Activated CD4-positive, alpha-beta memory T cell treated with anti-CD3 and anti-CD28 coated beads, Interleukin-2, amount 10 ng/mL, durations not matched to agents 7 days and 5 days (primary cell): Measurements from ENCODE around the gene SESN3. TPM values are rescaled to one million over a fixed set of nuclear protein-coding genes. Genes with fewer than 3 reads are reported as not detected.
"Not testable (repeated sequence)": the region's sequence is repeated elsewhere in the genome, so short reads cannot be mapped to it uniquely, and the experiment has no call there.

ENCODE experiments used
- CTCF ChIA-PET: fragments of 350-600 bp; sonication (Branson Sonifier 250); formaldehyde crosslinking; loops from one replicate; lab custom pipeline; 2021; ENCODE audit warnings: antibody characterized with exemption, inconsistent platforms; lab: Charles Lee
- POLR2A ChIA-PET: fragments of 350-600 bp; sonication (Branson Sonifier 250); formaldehyde crosslinking; loops from one replicate; lab custom pipeline; 2021; ENCODE audit warnings: antibody characterized with exemption; lab: Charles Lee
- DNase-seq: peaks from one replicate; pipeline ENCODE4 v3.0.0-alpha.2; 2020
- H3K27ac Mint-ChIP-seq: one replicate; pipeline ENCODE4 v1.8.0; 2021; ENCODE audit warnings: mild to moderate bottlenecking, mixed read lengths
- H3K27me3 Mint-ChIP-seq: one replicate; pipeline ENCODE4 v1.8.0; 2021; ENCODE audit warnings: mixed read lengths
- H3K36me3 Mint-ChIP-seq: one replicate; pipeline ENCODE4 v1.8.0; 2021; ENCODE audit warnings: low read depth, mixed read lengths
- H3K4me1 Mint-ChIP-seq: one replicate; pipeline ENCODE4 v1.8.0; 2021; ENCODE audit warnings: mixed read lengths
- H3K4me3 Mint-ChIP-seq: one replicate; pipeline ENCODE4 v1.8.0; 2021; ENCODE audit warnings: mild to moderate bottlenecking, mixed read lengths
- H3K9me3 Mint-ChIP-seq: one replicate; pipeline ENCODE4 v1.8.0; 2021; ENCODE audit warnings: mixed read lengths
- total RNA-seq, 2 experiments: library from RNA; stranded (reverse); gene quantifications; one replicate each; pipeline ENCODE4 v1.2.3, GENCODE V29; 2021

SESN3 gene
- total RNA-seq, 2 experiments from 2014 or later, result 23.2 to 24.6 TPM

DNA sequence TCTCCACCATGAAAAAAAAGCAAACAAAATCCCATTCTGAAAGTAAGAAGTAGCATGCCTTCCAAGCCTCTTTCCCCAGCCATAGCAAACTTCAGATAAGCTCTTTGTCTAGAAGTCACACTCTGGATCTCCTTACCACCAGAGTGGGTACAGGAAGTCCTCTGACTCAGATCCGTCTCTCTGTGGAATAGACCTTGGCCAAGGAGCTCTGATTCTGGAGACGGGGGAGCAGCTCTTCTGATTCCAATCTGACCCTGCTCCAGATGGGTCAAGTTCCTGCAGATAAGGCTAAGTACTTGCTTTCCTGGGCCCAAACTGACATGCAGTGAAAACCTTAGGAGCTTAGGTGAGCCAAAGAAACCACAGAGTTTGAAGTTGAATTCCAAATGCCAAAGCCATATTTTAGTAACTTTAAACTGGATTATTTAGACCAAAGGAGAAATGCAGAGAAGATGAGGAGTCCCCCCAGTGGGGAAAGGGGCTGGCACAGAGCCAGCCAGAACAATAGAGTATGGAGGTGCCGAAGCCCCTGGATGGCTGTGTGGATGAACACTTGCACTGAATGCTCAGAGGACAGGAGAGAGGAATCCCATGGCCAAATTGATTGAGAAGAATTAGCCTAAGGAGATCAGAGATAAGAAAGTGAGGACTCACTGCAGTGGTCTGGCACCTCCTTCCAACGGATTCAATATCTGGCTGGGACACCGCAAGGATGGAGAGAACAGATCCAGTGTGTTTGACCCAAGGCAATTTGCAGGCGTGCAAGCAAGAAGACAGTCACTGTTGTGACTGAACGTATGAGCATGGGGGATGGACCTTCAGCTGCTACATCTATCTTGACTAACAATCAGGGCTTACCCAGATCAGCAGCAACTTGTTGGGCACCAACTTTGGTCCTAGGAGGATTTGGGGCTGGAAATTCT, 86.4 kb downstream of the SESN3 start:
- DNase-seq, result no peak
- Mint-ChIP-seq H3K36me3 (no peaks in the 10 kb centered on the region), H3K9me3 (no peaks in the 10 kb centered on the region), H3K27ac (no peak overlapping the region), H3K4me1 (peaks cover 27% of the 10 kb centered on the region), H3K4me3 (no peak overlapping the region), H3K27me3 (peaks cover 33% of the 10 kb centered on the region)
- ChIA-PET CTCF (interaction anchor here (0.7 to 2.2 kb wide), 4 partner anchors 51 to 561 kb away, joined by 3 to 14 read pairs (median 4); partner anchors contain the start of gene SRSF8), POLR2A (no interaction called here)

DNA sequence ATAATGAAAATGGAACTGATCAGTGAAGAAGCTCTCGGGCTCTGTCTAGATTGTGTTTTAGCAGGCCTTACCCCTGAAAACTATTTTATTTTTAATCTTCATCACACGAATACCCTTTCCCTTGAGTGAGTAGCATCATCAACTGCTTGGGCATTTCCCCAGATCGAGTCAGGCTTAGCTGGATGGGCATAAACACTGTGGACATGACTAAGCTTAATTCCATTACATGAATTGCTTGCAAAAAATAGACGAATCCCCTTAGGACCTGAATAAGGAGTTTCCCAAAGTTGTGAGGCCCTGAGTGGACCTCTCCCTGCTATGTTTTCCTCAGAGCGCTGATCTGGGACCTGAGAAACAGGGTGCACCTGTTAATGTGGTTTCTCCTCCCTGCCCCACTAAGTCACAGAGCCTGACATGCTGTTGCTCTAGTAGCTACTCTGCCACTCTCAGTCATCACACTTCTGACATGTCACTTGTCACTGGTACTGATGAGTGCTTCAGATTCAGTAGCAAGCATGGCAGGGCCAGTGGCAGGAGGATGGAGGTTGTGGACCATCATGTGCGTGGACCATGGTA, 87.8 kb downstream of the SESN3 start:
- DNase-seq, result no peak
- ChIA-PET CTCF (no interaction called here), POLR2A (no interaction called here)
- Mint-ChIP-seq H3K4me1 (peaks cover 25% of the 10 kb centered on the region), H3K27me3 (peaks cover 33% of the 10 kb centered on the region), H3K36me3 (no peaks in the 10 kb centered on the region), H3K4me3 (no peak overlapping the region), H3K9me3 (no peaks in the 10 kb centered on the region), H3K27ac (no peak overlapping the region)

- H3K4me3 Mint-ChIP-seq, result no peak overlapping the region
- peaks cover 33% of the 10 kb centered on the region for H3K27me3 Mint-ChIP-seq
- no peaks in the 10 kb centered on the region for H3K36me3 Mint-ChIP-seq
- H3K9me3 Mint-ChIP-seq, result no peaks in the 10 kb centered on the region
- H3K4me1 Mint-ChIP-seq, result peaks cover 23% of the 10 kb centered on the region
- CTCF ChIA-PET, result interaction anchor here (1.4 kb wide), 1 partner anchor 9 kb away, joined by 4 read pairs; no protein-coding TSS in a partner anchor
- DNase-seq, result no peak
- no peak overlapping the region for H3K27ac Mint-ChIP-seq
- POLR2A ChIA-PET, result no interaction called here
These were observed 88.6 kb downstream of the SESN3 start for GRCh38 chr11:95142431-95142830.

DNA sequence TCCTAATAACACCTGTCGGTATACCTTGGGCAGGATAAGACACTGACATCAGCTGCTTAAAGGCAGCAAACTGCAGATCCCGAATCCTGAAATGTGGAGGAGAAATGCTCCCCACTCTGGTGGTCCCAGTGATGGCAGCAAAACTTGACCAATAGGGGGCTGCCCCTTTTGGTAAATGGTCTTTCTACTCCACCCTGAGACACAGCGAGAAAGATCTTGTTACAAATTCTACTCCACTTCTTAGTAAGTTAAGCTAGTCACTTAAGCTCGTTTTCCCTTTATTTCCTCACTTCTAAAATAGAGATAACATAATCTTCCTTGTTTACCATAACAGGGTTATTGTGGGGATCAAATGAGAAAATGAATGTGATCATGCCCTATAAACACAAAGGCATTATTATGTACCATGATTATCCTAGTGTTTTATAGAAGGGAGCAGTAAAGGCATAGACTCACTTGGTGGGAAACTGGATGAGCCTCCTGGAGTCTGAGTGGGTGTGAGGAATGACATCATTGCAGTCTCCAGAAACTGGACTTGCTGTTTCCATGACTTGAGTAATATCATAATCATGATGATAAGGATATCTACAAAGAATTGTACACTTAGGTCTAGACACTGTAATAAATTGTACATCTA, 90.5 kb downstream of the SESN3 start:
- POLR2A ChIA-PET, result interaction anchor here (1.1 to 1.4 kb wide), 2 partner anchors 71 to 74 kb away, joined by 3 to 4 read pairs; partner anchors contain the start of gene SRSF8
- H3K27ac Mint-ChIP-seq, result no peak overlapping the region
- H3K9me3 Mint-ChIP-seq, result peaks cover 2% of the 10 kb centered on the region

DNA sequence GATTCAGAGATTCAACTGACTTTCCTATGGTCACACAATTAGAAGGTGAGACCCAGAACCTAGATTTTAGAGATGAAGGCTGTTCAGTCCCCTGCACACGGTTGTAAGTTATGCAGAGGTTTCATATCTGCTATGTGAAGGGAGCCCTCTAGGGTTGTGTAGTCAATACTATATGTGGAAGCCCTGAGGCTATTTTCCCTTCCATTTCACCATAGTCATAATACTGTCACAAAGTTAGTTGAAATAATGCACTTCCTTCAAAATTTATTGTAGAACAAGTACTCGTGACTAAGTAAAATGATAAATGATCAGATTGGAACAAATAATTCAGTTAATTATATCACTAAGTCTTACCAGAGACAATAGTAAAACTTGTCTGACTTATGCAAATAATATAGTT, 92.6 kb downstream of the SESN3 start:
- Mint-ChIP-seq H3K36me3 (peaks cover 6% of the 10 kb centered on the region), H3K4me3 (no peak overlapping the region), H3K27me3 (peaks cover 11% of the 10 kb centered on the region), H3K4me1 (peaks cover 9% of the 10 kb centered on the region), H3K9me3 (peaks cover 2% of the 10 kb centered on the region), H3K27ac (no peak overlapping the region)
- CTCF ChIA-PET, result interaction anchor here (2.2 to 3.5 kb wide), 3 partner anchors 9 to 71 kb away, joined by 6 to 12 read pairs (median 10); partner anchors contain the start of gene SRSF8
- POLR2A ChIA-PET, result interaction anchor here (0.7 to 1.6 kb wide), 3 partner anchors 12 to 74 kb away, joined by 3 to 4 read pairs (median 3); no protein-coding TSS in a partner anchor
- no peak for DNase-seq

More for the DNA sequence above, 90.5 kb downstream of the SESN3 start:
- Mint-ChIP-seq H3K4me3 (no peak overlapping the region), H3K27me3 (peaks cover 28% of the 10 kb centered on the region), H3K36me3 (peaks cover 3% of the 10 kb centered on the region), H3K4me1 (peaks cover 21% of the 10 kb centered on the region)
- CTCF ChIA-PET, result interaction anchor here (0.6 to 1.0 kb wide), 2 partner anchors 13 to 174 kb away, joined by 3 to 5 read pairs; no protein-coding TSS in a partner anchor
- DNase-seq, result no peak

DNA sequence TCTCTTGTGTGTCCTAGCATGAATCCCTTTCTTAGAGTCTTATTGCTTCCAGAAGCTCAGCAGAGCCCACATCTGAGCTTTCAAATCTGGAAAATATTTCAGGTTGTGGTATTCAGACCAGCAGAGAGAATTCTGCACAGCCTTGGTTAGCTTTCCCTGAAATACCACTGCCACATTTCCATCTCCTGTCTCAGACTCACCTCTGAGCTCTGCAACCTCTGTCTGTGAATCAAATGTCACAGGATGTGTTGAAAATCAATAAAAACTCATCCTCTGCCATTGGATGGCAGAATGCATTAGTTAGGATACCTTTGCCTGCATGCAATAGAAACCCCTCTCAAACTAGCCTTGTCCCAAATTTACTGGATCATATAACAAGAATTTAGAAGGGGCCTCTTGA, 93.7 kb downstream of the SESN3 start:
- no peak overlapping the region for H3K27ac Mint-ChIP-seq
- no peak overlapping the region for H3K4me3 Mint-ChIP-seq
- peaks cover 2% of the 10 kb centered on the region for H3K9me3 Mint-ChIP-seq
- H3K27me3 Mint-ChIP-seq, result peaks cover 8% of the 10 kb centered on the region
- ChIA-PET POLR2A (interaction anchor here (0.7 to 1.6 kb wide), 5 partner anchors 13 to 164 kb away, joined by 3 to 4 read pairs (median 3); partner anchors contain the start of genes CWC15 and KDM4D), CTCF (interaction anchor here (0.6 to 3.5 kb wide), 9 partner anchors 10 to 1292 kb away, joined by 3 to 12 read pairs (median 4); partner anchors contain the start of gene SRSF8)
- H3K36me3 Mint-ChIP-seq, result peaks cover 10% of the 10 kb centered on the region
- DNase-seq, result no peak
- H3K4me1 Mint-ChIP-seq, result peaks cover 9% of the 10 kb centered on the region

DNA sequence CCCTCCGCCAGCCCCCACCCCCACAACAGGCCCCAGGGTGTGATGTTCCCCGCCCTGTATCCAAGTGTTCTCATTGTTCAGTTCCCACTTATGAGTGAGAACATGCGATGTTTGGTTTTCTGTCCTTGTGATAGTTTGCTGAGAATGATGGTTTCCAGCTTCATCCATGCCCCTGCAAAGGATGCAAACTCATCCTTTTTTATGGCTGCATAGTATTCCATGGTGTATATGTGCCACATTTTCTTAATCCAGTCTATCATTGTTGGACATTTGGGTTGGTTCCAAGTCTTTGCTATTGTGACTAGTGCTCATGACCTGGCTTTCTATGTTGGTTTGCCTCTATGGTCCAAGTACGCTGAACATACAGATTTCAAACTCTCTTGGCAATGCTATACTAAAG, 94.3 kb downstream of the SESN3 start:
- not testable (repeated sequence) for H3K9me3 Mint-ChIP-seq, H3K27me3 Mint-ChIP-seq, H3K4me3 Mint-ChIP-seq, H3K4me1 Mint-ChIP-seq, H3K27ac Mint-ChIP-seq, DNase-seq
- ChIA-PET CTCF (interaction anchor here (0.6 to 3.5 kb wide), 8 partner anchors 11 to 1292 kb away, joined by 3 to 12 read pairs (median 5); partner anchors contain the start of gene SRSF8), POLR2A (interaction anchor here (1.0 to 1.6 kb wide), 2 partner anchors 14 to 55 kb away, joined by 3 to 4 read pairs; no protein-coding TSS in a partner anchor)
- peaks cover 12% of the 10 kb centered on the region for H3K36me3 Mint-ChIP-seq

DNA sequence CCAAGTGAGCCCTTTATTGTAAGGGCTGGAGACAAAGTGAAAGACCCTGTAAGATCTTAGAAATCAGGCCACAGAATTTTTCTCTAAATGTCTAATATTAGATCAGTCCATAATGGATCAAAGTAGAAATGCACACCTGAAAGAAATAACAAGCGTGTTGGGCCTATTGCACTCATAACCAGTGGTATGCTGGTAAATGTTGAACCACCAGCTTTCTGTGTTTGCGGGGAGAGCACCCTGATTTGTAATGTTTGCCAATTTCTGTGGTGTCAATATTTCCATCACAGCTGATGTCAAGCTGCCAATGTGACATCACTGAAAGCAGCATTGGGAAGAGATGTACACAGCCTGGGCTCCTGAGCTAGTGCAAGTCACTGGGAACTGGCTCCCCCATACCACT, 95.1 kb downstream of the SESN3 start:
- ChIA-PET POLR2A (no interaction called here), CTCF (interaction anchor here (3.5 kb wide), 1 partner anchor 69 kb away, joined by 10 read pairs; the partner anchor contains the start of gene SRSF8)
- peaks cover 4% of the 10 kb centered on the region for H3K27me3 Mint-ChIP-seq

DNA sequence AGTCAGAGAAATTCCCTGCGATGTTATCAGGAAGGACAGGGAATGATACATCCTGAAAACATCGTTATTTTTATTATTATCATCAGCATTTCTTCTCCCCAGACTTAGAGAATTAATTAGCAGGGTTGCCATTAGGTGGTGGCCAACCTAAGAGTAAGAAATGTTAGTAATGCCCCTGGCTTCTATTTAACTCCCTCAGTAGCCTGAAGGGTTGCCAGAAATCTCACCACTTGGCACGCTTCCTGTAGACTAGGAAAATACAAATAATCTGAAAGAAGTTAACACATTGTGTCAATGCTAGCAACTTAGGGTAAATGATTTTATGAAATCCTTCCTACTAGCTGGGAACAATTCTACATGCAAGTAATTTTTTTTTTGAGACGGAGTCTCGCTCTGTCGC, 95.8 kb downstream of the SESN3 start:
- H3K4me1 Mint-ChIP-seq, result peaks cover 9% of the 10 kb centered on the region
- peaks cover 2% of the 10 kb centered on the region for H3K9me3 Mint-ChIP-seq
- H3K27me3 Mint-ChIP-seq, result peaks cover 2% of the 10 kb centered on the region
- H3K27ac Mint-ChIP-seq, result no peak overlapping the region
- H3K4me3 Mint-ChIP-seq, result no peak overlapping the region
- ChIA-PET CTCF (no interaction called here), POLR2A (no interaction called here)
- DNase-seq, result no peak
- H3K36me3 Mint-ChIP-seq, result peaks cover 16% of the 10 kb centered on the region

More for the DNA sequence above, 95.1 kb downstream of the SESN3 start:
- Mint-ChIP-seq H3K36me3 (peaks cover 14% of the 10 kb centered on the region), H3K4me1 (peaks cover 9% of the 10 kb centered on the region), H3K4me3 (no peak overlapping the region), H3K9me3 (peaks cover 2% of the 10 kb centered on the region), H3K27ac (no peak overlapping the region)
- no peak for DNase-seq

DNA sequence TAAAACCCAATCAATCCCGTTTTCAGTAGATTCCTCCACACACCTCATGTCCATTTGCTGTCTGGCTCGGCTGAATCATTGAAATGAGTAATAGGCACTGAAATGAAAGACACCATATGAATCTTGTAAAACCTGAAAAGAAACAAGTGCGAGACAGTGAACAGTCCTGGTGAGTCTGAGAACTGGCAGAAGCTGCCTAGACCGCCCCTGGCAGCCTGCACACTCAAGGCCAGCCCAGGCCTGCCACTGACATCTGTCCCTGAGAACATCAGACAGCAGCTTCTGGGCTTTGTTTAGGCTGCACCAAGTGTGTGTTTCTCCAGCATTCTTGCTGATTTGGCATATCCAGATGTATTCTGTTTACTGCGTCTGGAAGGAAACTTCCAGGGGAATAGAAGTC, 96.5 kb downstream of the SESN3 start:
- H3K27ac Mint-ChIP-seq, result no peak overlapping the region
- ChIA-PET CTCF (no interaction called here), POLR2A (no interaction called here)
- peaks cover 19% of the 10 kb centered on the region for H3K36me3 Mint-ChIP-seq
- no peaks in the 10 kb centered on the region for H3K27me3 Mint-ChIP-seq
- H3K4me1 Mint-ChIP-seq, result peaks cover 9% of the 10 kb centered on the region
- H3K9me3 Mint-ChIP-seq, result peaks cover 2% of the 10 kb centered on the region
- no peak for DNase-seq
- no peak overlapping the region for H3K4me3 Mint-ChIP-seq

- POLR2A ChIA-PET, result no interaction called here
- Mint-ChIP-seq H3K27ac (no peak overlapping the region), H3K4me1 (peaks cover 14% of the 10 kb centered on the region), H3K4me3 (no peak overlapping the region), H3K36me3 (peaks cover 31% of the 10 kb centered on the region), H3K27me3 (no peaks in the 10 kb centered on the region), H3K9me3 (peaks cover 2% of the 10 kb centered on the region)
- CTCF ChIA-PET, result interaction anchor here (0.7 kb wide), 1 partner anchor 17 kb away, joined by 3 read pairs; no protein-coding TSS in a partner anchor
- no peak for DNase-seq
These were observed 98.0 kb downstream of the SESN3 start for GRCh38 chr11:95132956-95133355.

GRCh38 chr11:95128602-95129001, 102.4 kb downstream of the SESN3 start:
- CTCF ChIA-PET, result no interaction called here
- peaks cover 31% of the 10 kb centered on the region for H3K36me3 Mint-ChIP-seq
- DNase-seq, result no peak
- no peak overlapping the region for H3K4me3 Mint-ChIP-seq
- H3K27ac Mint-ChIP-seq, result no peak overlapping the region
- H3K4me1 Mint-ChIP-seq, result peaks cover 8% of the 10 kb centered on the region
- no peaks in the 10 kb centered on the region for H3K27me3 Mint-ChIP-seq
- POLR2A ChIA-PET, result no interaction called here
- H3K9me3 Mint-ChIP-seq, result no peaks in the 10 kb centered on the region
